Peyer's patch (tissue), 4 donors: ENCODE measurements around the gene APPL2. TPM values are rescaled to one million over a fixed set of nuclear protein-coding genes. Genes with fewer than 3 reads are reported as not detected.

Source experiments
- DNase-seq, 3 donors: peaks; one replicate each; pipeline ENCODE4 v3.0.0-alpha.2; 2017 to 2019
- H3K27ac ChIP-seq, 4 donors: fragments of 200-600 bp; sonication (generic); one replicate each; pipeline ENCODE4 v1.5.1; 2016 to 2019
- H3K27me3 ChIP-seq, 2 donors: fragments of 200-600 bp; sonication (generic); one replicate each; pipeline ENCODE4 v1.5.1; 2019
- H3K36me3 ChIP-seq, 3 donors: fragments of 200-600 bp; sonication (generic); one replicate each; pipeline ENCODE4 v1.5.1; 2016 to 2019
- H3K4me1 ChIP-seq, 4 donors: fragments of 200-600 bp; sonication (generic); one replicate each; pipeline ENCODE4 v1.5.1; 2016 to 2019
- H3K4me3 ChIP-seq, 4 donors: fragments of 200-600 bp; sonication (generic); 1 replicate in 3 of 4; 2 replicates in 1 of 4; pipeline ENCODE4 v1.5.1; 2016 to 2019; ENCODE audit warnings: mild to moderate bottlenecking in 1 of 4
- H3K9me3 ChIP-seq, 4 donors: fragments of 200-600 bp; sonication (generic); one replicate each; pipeline ENCODE4 v1.5.1; 2016 to 2019; ENCODE audit warnings: mild to moderate bottlenecking in 1 of 4
- POLR2A ChIP-seq, 2 donors: fragments of 450-650 bp; IDR thresholded peaks; one replicate each; pipeline ENCODE4 v1.5.1; 2017; ENCODE audit warnings: antibody characterized with exemption in 2 of 2, mild to moderate bottlenecking in 2 of 2, moderate library complexity in 2 of 2
- total RNA-seq, 4 donors: library from RNA; depleted of rRNA; stranded (reverse); fragments of >200 nt; gene quantifications; one replicate each; pipeline ENCODE4 v1.1.0, GENCODE V29; 2016
- TF ChIP-seq, protein P1 (sequence below), 6 experiments: fragments of 450-650 bp in 4 of 6; fragments of 200-600 bp in 2 of 6; sonication (generic) in 1 of 6; IDR thresholded peaks; one replicate each; pipeline ENCODE4 v1.5.1; 2017 to 2019; ENCODE audit warnings: antibody characterized with exemption in 6 of 6, mild to moderate bottlenecking in 3 of 6, moderate library complexity in 1 of 6

The APPL2 gene
- total RNA-seq, 4 donors from 2014 or later: 169 to 203 (median 185) TPM

DNA sequence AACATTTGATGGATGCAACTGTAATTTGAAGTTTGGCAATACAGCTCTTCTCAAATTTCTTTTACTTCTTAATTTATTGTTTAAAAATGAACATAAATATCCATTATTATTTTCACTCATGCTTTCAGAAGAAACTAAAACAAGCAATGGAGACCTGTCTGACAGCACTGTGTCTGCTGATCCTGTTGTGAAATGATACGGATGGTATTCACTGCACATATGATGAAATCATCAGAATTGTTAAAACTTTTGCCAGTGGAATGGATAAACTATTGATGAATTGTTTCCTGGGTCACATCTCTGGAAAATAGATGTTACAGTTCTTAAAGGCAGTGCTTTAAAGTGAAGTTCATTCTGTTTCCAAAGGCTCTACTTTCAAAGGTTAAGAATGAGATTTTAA is 69.2 kb downstream of the APPL2 start:
- Histone ChIP-seq H3K4me1 (no peaks in the 10 kb centered on the region), H3K27ac (no peak overlapping the region), H3K4me3 (no peak overlapping the region), H3K27me3 (no peaks in the 10 kb centered on the region), H3K9me3 (no peaks in the 10 kb centered on the region), H3K36me3 (peaks cover 0 to 81% (median 0%) of the 10 kb centered on the region in 3 donors)
- TF ChIP-seq POLR2A (IDR thresholded peaks at IDR 0.05): no peak
- TF ChIP-seq, protein P1, sequence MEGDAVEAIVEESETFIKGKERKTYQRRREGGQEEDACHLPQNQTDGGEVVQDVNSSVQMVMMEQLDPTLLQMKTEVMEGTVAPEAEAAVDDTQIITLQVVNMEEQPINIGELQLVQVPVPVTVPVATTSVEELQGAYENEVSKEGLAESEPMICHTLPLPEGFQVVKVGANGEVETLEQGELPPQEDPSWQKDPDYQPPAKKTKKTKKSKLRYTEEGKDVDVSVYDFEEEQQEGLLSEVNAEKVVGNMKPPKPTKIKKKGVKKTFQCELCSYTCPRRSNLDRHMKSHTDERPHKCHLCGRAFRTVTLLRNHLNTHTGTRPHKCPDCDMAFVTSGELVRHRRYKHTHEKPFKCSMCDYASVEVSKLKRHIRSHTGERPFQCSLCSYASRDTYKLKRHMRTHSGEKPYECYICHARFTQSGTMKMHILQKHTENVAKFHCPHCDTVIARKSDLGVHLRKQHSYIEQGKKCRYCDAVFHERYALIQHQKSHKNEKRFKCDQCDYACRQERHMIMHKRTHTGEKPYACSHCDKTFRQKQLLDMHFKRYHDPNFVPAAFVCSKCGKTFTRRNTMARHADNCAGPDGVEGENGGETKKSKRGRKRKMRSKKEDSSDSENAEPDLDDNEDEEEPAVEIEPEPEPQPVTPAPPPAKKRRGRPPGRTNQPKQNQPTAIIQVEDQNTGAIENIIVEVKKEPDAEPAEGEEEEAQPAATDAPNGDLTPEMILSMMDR (IDR thresholded peaks at IDR 0.05): no peak
- DNase-seq: no peak

DNA sequence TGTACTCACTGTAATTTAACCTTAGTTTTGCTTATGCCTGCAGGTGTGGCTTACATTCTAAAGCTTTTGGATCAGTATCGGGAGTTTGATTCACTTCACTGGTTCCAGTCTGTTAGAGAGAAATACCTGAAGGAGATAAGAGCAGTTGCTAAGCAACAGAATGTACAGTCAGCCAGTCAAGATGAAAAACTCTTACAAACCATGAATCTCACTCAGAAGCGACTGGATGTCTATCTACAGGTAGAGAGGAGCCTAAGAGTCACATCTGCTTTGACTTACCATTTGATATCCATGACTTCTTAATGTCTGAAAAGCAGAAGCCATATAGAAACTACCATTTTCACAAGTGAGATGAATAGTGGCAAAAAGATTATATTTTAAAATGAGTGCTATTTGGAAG is 71.9 kb downstream of the APPL2 start:
- H3K4me3 ChIP-seq: no peak overlapping the region
- H3K4me1 ChIP-seq: no peaks in the 10 kb centered on the region
- H3K36me3 ChIP-seq: peaks cover 0 to 95% (median 0%) of the 10 kb centered on the region in 3 donors
- TF ChIP-seq, protein P1 (IDR thresholded peaks at IDR 0.05): no peak
- no peak for TF ChIP-seq POLR2A (IDR thresholded peaks at IDR 0.05)
- no peaks in the 10 kb centered on the region for H3K9me3 ChIP-seq
- no peak overlapping the region for H3K27ac ChIP-seq
- no peaks in the 10 kb centered on the region for H3K27me3 ChIP-seq
- no peak for DNase-seq

DNA sequence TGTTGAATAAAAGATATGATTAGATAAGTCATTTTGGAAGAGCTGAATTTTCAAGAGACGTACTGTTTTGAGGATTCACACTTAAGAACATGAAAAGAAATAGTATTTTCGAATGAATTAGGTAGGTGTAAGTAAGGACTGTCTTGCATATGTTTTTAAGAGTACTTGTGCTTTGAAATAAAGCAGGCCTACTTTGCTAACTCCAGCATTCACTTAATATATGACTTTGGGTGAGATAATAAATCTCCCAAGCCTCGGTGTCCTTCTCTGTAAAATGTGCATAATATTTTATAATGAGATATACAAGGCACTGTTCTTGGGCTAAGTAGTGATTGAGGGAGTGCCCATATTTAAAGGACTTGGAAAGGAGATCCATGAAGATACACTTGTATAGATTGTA is 73.8 kb downstream of the APPL2 start:
- Histone ChIP-seq H3K9me3 (no peaks in the 10 kb centered on the region), H3K27ac (no peak overlapping the region), H3K4me1 (no peaks in the 10 kb centered on the region), H3K4me3 (no peak overlapping the region), H3K36me3 (peaks cover 0 to 92% (median 0%) of the 10 kb centered on the region in 3 donors), H3K27me3 (no peaks in the 10 kb centered on the region)
- no peak for DNase-seq
- no peak for TF ChIP-seq POLR2A (IDR thresholded peaks at IDR 0.05)
- TF ChIP-seq, protein P1 (IDR thresholded peaks at IDR 0.05): no peak

DNA sequence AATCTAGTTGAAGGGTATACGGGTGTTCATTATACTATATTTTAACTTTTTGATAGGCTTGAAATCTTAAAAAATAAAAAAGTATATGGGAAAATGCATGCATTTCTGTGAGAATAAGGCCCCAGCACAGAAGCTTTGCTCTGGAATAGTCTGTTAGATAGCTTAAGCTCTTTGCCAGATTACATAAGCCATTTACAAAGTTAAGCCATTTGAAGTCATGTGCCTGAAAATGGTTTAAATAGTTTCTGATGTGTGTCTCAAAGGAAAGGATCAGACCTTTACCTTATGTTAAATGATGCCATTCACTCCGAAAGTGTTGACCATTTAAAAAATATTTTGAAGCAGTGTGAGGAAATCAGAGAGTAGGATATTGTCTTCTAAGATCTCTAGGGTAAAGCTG is 77.1 kb downstream of the APPL2 start:
- Histone ChIP-seq H3K27me3 (no peaks in the 10 kb centered on the region), H3K36me3 (peaks cover 0 to 82% (median 0%) of the 10 kb centered on the region in 3 donors), H3K4me1 (no peaks in the 10 kb centered on the region), H3K27ac (no peak overlapping the region), H3K9me3 (no peaks in the 10 kb centered on the region), H3K4me3 (no peak overlapping the region)
- DNase-seq: no peak
- TF ChIP-seq, protein P1 (IDR thresholded peaks at IDR 0.05): no peak
- TF ChIP-seq POLR2A (IDR thresholded peaks at IDR 0.05): no peak

DNA sequence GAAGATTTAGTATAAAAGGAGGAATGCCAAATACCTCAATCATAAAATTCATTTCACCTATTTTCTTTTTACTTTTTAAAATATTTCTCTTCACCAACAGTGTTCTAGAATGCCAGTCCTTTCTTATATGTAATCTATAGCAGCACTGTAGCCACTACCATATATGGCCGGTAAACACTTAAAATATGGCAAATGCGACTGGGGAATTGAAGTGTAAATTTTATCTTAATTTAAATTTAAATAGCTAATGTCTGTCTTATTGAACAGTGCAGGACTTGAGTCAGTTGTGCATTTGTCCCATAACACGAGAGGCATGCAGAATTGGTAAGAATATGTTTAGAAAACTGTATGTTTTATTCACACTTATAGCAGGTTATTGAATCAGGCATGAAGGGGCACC is 78.4 kb downstream of the APPL2 start:
- H3K4me3 ChIP-seq: no peak overlapping the region
- no peak for DNase-seq
- H3K4me1 ChIP-seq: no peaks in the 10 kb centered on the region
- no peak for TF ChIP-seq POLR2A (IDR thresholded peaks at IDR 0.05)
- TF ChIP-seq, protein P1 (IDR thresholded peaks at IDR 0.05): no peak
- H3K27ac ChIP-seq: no peak overlapping the region
- H3K27me3 ChIP-seq: no peaks in the 10 kb centered on the region
- peaks cover 0 to 82% (median 0%) of the 10 kb centered on the region in 3 donors for H3K36me3 ChIP-seq
- H3K9me3 ChIP-seq: no peaks in the 10 kb centered on the region

DNA sequence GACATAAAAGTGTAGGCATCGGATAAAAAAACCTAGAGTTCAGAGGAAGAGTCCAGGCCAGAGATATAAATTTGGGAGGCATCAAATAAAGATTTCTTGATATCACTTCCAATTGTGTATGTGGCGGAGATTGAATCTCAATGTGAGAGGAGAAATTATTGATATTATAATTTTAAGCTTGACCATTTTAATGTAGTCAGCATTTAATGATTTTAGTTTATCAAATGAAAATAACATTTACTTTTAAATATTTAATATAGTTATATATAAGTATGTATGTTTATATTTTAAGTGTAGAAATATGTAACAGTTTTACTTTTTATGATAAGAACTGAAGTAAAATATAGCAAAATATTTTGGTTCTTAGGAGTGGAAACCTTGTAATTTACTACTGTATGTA is 79.7 kb downstream of the APPL2 start:
- DNase-seq: no peak
- Histone ChIP-seq H3K4me3 (no peak overlapping the region), H3K9me3 (no peaks in the 10 kb centered on the region), H3K27ac (no peak overlapping the region), H3K27me3 (no peaks in the 10 kb centered on the region), H3K4me1 (no peaks in the 10 kb centered on the region), H3K36me3 (peaks cover 0 to 83% (median 0%) of the 10 kb centered on the region in 3 donors)
- TF ChIP-seq, protein P1 (IDR thresholded peaks at IDR 0.05): no peak
